ENCODE results near the gene TSPAN5.

DNA sequence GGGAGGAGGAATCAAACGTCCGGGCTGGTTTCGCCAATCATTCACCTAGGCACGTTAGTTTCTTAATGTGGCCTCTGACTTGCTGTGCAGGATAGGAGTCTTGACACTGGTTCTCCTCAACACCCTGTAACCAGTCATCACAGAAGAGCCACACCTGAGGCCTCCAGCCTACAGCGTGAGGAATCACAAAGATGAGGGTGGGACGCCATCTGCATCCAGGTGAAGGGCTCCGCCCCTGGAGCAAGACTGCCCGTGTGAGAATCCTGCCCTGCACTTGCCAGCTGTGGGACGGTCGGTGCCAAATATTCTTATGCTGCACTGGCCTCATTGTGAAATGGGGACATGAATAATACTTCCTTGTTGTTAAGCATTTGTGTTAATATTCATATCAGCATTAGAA is 35.7 kb upstream of the TSPAN5 start:
- no peak for TF ChIP-seq POLR2A (IDR thresholded peaks at IDR 0.05)
- TF ChIP-seq, protein P1, sequence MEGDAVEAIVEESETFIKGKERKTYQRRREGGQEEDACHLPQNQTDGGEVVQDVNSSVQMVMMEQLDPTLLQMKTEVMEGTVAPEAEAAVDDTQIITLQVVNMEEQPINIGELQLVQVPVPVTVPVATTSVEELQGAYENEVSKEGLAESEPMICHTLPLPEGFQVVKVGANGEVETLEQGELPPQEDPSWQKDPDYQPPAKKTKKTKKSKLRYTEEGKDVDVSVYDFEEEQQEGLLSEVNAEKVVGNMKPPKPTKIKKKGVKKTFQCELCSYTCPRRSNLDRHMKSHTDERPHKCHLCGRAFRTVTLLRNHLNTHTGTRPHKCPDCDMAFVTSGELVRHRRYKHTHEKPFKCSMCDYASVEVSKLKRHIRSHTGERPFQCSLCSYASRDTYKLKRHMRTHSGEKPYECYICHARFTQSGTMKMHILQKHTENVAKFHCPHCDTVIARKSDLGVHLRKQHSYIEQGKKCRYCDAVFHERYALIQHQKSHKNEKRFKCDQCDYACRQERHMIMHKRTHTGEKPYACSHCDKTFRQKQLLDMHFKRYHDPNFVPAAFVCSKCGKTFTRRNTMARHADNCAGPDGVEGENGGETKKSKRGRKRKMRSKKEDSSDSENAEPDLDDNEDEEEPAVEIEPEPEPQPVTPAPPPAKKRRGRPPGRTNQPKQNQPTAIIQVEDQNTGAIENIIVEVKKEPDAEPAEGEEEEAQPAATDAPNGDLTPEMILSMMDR (IDR thresholded peaks at IDR 0.05), result no peak
